WTC11 (cell line): ENCODE results near the gene CEBPG. TPM values are rescaled to one million over a fixed set of nuclear protein-coding genes. Genes with fewer than 3 reads are reported as not detected.

Experiments
- ATAC-seq: fragments of 200-7000 bp; cut with Tn5 transposase; 2 replicates; pipeline ENCODE4 v1.10.0; 2021; ENCODE audit warnings: mild to moderate bottlenecking, moderate library complexity
- CTCF ChIA-PET: fragments of 300-600 bp; sonication (Branson Sonifier 250); formaldehyde crosslinking; loops from one replicate; lab custom pipeline; 2021; ENCODE audit warnings: antibody characterized with exemption; lab: Charles Lee
- POLR2A ChIA-PET: fragments of 350-600 bp; sonication (Branson Sonifier 250); formaldehyde crosslinking; loops from one replicate; lab custom pipeline; 2021; ENCODE audit warnings: antibody characterized with exemption; lab: Charles Lee
- DNase-seq: peaks from one replicate; pipeline ENCODE4 v3.0.0; 2021; ENCODE audit warnings: low spot score
- H3K27ac Mint-ChIP-seq: 2 replicates; pipeline ENCODE4 v1.8.0; 2021; ENCODE audit warnings: mixed read lengths
- H3K27me3 Mint-ChIP-seq: 2 replicates; pipeline ENCODE4 v1.8.0; 2021; ENCODE audit warnings: low read depth, mild to moderate bottlenecking, moderate library complexity, mixed read lengths
- H3K36me3 Mint-ChIP-seq: 2 replicates; pipeline ENCODE4 v1.8.0; 2021; ENCODE audit warnings: mixed read lengths
- H3K4me1 Mint-ChIP-seq: 2 replicates; pipeline ENCODE4 v1.8.0; 2022; ENCODE audit warnings: mixed read lengths
- H3K4me3 Mint-ChIP-seq: 2 replicates; pipeline ENCODE4 v1.8.0; 2021; ENCODE audit warnings: mild to moderate bottlenecking, moderate library complexity, mixed read lengths
- H3K9me3 Mint-ChIP-seq: 2 replicates; pipeline ENCODE4 v1.8.0; 2021; ENCODE audit warnings: mixed read lengths
- CREM ChIP-seq: sonication (generic); formaldehyde crosslinking; IDR thresholded peaks from 2 replicates; pipeline ENCODE4 v1.8.1; 2022; ENCODE audit warnings: mild to moderate bottlenecking, missing genetic modification reagents, moderate library complexity
- ESRRA ChIP-seq: sonication (generic); formaldehyde crosslinking; IDR thresholded peaks from 2 replicates; pipeline ENCODE4 v1.8.1; 2022; ENCODE audit warnings: mild to moderate bottlenecking, missing genetic modification reagents, borderline replicate concordance
- GABPB1 ChIP-seq: sonication (generic); formaldehyde crosslinking; IDR thresholded peaks from 2 replicates; pipeline ENCODE4 v1.8.1; 2023; ENCODE audit warnings: mild to moderate bottlenecking, missing genetic modification reagents
- GTF2I ChIP-seq: fragments of 250-450 bp; sonication (Bioruptor Pico); conservative IDR thresholded peaks from 2 replicates; pipeline ENCODE4 v1.4.0; 2021; ENCODE audit warnings: mild to moderate bottlenecking
- IRF2 ChIP-seq: sonication (generic); formaldehyde crosslinking; IDR thresholded peaks from 2 replicates; pipeline ENCODE4 v1.8.0; 2022; ENCODE audit warnings: low read depth, missing genetic modification reagents, borderline replicate concordance
- JAZF1 ChIP-seq: fragments of 250-450 bp; sonication (Bioruptor Pico); IDR thresholded peaks from 2 replicates; pipeline ENCODE4 v1.9.0; 2021; ENCODE audit warnings: moderate library complexity, mild to moderate bottlenecking, inconsistent platforms
- MXD4 ChIP-seq: fragments of 250-450 bp; sonication (Bioruptor Pico); IDR thresholded peaks from 2 replicates; pipeline ENCODE4 v1.8.0; 2021; ENCODE audit warnings: mild to moderate bottlenecking, moderate library complexity, borderline replicate concordance
- NFE2L1 ChIP-seq: sonication (generic); formaldehyde crosslinking; IDR thresholded peaks from 2 replicates; pipeline ENCODE4 v1.8.1; 2023; ENCODE audit warnings: missing genetic modification reagents
- NFYB ChIP-seq: sonication (generic); formaldehyde crosslinking; conservative IDR thresholded peaks from 2 replicates; pipeline ENCODE4 v1.8.0; 2022; ENCODE audit warnings: low read depth, missing genetic modification reagents
- RORB ChIP-seq: fragments of 250-450 bp; sonication (Bioruptor Pico); IDR thresholded peaks from 2 replicates; pipeline ENCODE4 v1.9.0; 2021; ENCODE audit warnings: mild to moderate bottlenecking
- TP53 ChIP-seq: sonication (generic); formaldehyde crosslinking; IDR thresholded peaks from 2 replicates; pipeline ENCODE4 v1.8.1; 2023; ENCODE audit warnings: mild to moderate bottlenecking, missing genetic modification reagents
- ZBTB21 ChIP-seq: sonication (generic); formaldehyde crosslinking; IDR thresholded peaks from 2 replicates; pipeline ENCODE4 v1.8.1; 2023; ENCODE audit warnings: mild to moderate bottlenecking, missing genetic modification reagents, borderline replicate concordance
- ZNF232 ChIP-seq: sonication (generic); formaldehyde crosslinking; IDR thresholded peaks from 2 replicates; pipeline ENCODE4 v1.8.0; 2022; ENCODE audit warnings: mild to moderate bottlenecking, missing genetic modification reagents
- ZNF263 ChIP-seq: sonication (generic); formaldehyde crosslinking; IDR thresholded peaks from 2 replicates; pipeline ENCODE4 v1.8.1; 2022; ENCODE audit warnings: low read depth, mild to moderate bottlenecking, moderate library complexity, missing genetic modification reagents
- total RNA-seq: library from RNA; stranded (reverse); gene quantifications from 3 replicates; pipeline ENCODE4 v1.2.3, GENCODE V29; 2021
- TF ChIP-seq, protein P1 (sequence below): sonication (generic); formaldehyde crosslinking; IDR thresholded peaks from 2 replicates; pipeline ENCODE4 v1.8.1; 2022; ENCODE audit warnings: low read depth, missing genetic modification reagents, borderline replicate concordance
- TF ChIP-seq, protein P2 (sequence below): sonication (generic); formaldehyde crosslinking; IDR thresholded peaks from 2 replicates; pipeline ENCODE4 v1.8.0; 2023; ENCODE audit warnings: missing genetic modification reagents
- TF ChIP-seq, protein P3 (sequence below): sonication (generic); formaldehyde crosslinking; IDR thresholded peaks from 2 replicates; pipeline ENCODE4 v1.8.1; 2022; ENCODE audit warnings: mild to moderate bottlenecking, moderate library complexity, missing genetic modification reagents
- TF ChIP-seq, protein P4 (sequence below): sonication (generic); formaldehyde crosslinking; IDR thresholded peaks from 2 replicates; pipeline ENCODE4 v1.8.0; 2022; ENCODE audit warnings: mild to moderate bottlenecking, missing genetic modification reagents
- TF ChIP-seq, protein P5 (sequence below): fragments of 200-600 bp; IDR thresholded peaks from 2 replicates; pipeline ENCODE4 v1.8.0; 2022; ENCODE audit warnings: antibody characterized with exemption
- TF ChIP-seq, protein P6 (sequence below): sonication (generic); formaldehyde crosslinking; IDR thresholded peaks from 2 replicates; pipeline ENCODE4 v1.8.0; 2023; ENCODE audit warnings: missing genetic modification reagents, mild to moderate bottlenecking, borderline replicate concordance

The CEBPG gene
- total RNA-seq, 1 experiment from 2014 or later = 33.1 TPM

DNA sequence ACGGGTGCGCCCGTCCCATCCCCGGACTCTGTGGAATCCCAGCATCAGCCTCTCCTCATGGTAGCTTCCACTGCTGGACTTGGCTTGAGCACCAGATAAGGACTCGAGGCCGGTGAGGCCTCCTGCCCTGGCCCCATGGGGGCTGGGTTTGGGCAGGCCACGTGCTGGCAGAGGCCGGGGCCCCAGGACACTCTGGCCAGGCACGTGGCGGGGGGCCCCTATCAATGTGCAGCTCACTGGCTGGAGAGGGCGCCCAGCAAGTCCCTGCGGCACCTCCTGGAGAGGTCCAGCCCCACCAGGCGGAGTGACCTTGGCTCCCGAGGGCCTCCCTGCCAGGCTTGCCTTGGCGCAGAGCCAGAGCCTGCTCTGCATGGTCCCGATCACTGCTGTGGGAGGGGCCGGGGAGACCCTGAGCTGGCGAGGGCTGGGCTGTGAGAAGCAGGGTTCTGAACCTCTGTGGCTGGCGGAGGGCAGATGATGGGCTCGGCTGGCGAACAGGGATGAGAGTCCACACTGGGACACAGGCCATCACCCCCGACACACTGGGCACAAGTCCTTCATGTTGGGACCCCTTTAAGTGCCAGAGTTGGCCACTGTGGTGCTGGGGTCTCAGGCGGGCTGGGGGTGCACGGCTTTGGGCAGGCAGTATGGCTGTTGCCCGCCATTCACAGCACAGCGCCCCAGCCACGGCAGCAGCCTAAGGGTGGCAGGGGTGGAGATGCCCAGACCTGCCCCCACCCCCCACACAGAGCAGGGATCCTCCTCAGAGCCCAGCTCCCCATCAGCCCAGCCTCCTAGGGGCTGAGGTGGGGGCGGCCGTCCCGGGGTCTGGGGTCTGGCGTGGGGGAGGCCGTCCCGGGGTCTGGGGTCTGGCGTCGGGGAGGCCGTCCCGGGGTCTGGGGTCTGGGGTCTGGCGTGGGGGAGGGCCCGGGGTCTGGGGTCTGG lies 19.1 kb downstream of the CEBPG start:
- ATAC-seq = no peak
- DNase-seq = peak; percentile 8
- Mint-ChIP-seq H3K9me3 (no peaks in the 10 kb centered on the region), H3K4me1 (peaks cover 10% of the 10 kb centered on the region), H3K4me3 (no peak overlapping the region), H3K27me3 (no peaks in the 10 kb centered on the region), H3K27ac (no peak overlapping the region), H3K36me3 (no peaks in the 10 kb centered on the region)
- ChIA-PET POLR2A (no interaction called here), CTCF (interaction anchor here (0.5 to 2.3 kb wide), 10 partner anchors 14 to 385 kb away, joined by 3 to 8 read pairs (median 4); partner anchors contain the start of gene CEBPA)
- TF ChIP-seq GABPB1 (peak; percentile 96), ZNF263 (CRISPR knock-in tag) (no peak)
- TF ChIP-seq, protein P1, sequence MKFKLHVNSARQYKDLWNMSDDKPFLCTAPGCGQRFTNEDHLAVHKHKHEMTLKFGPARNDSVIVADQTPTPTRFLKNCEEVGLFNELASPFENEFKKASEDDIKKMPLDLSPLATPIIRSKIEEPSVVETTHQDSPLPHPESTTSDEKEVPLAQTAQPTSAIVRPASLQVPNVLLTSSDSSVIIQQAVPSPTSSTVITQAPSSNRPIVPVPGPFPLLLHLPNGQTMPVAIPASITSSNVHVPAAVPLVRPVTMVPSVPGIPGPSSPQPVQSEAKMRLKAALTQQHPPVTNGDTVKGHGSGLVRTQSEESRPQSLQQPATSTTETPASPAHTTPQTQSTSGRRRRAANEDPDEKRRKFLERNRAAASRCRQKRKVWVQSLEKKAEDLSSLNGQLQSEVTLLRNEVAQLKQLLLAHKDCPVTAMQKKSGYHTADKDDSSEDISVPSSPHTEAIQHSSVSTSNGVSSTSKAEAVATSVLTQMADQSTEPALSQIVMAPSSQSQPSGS (CRISPR knock-in tag) = no peak

DNA sequence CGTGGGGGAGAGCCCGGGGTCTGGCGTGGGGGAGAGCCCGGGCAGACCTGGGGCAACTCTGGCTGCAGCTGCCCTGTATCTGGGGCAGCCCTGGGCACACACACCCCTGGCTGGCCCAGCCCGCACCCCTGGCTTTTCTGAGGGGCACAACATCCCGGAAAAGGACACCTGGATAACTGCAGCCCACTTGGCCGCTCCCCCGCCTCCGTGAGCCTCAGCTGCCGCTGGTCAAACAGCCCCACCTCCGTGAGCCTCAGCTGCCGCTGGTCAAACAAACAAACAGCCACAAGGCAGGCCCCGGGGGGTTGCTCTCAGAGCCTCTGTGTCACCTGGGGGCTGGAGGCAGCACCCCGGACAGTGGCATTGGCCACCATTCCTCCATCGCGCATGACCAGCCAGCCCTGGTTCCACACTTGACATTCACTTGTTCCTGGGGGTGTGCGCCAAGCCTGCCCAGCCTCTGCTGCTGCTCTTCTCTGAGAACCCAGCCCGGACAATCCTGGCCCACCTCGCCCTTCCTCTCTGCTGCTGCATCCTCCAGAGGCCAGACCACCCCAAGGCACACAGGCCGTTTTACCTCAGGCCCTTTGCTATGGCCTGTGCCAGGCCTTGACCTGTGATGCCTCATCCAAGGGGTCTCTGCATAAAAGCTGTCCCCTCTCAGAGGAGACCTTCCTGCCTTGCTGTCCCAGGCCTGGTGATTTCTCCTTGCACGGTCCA lies 19.9 kb downstream of the CEBPG start:
- H3K36me3 Mint-ChIP-seq = no peaks in the 10 kb centered on the region
- no peaks in the 10 kb centered on the region for H3K9me3 Mint-ChIP-seq
- ChIA-PET CTCF (interaction anchor here (1.0 to 2.0 kb wide), 3 partner anchors 13 to 385 kb away, joined by 4 to 7 read pairs (median 5); no protein-coding TSS in a partner anchor), POLR2A (interaction anchor here (1.2 kb wide), 1 partner anchor 12 kb away, joined by 3 read pairs; no protein-coding TSS in a partner anchor)
- no peaks in the 10 kb centered on the region for H3K27me3 Mint-ChIP-seq
- H3K4me1 Mint-ChIP-seq = peaks cover 10% of the 10 kb centered on the region
- peak overlapping the region; percentile 78; the same call in 1 of the 2 replicates for H3K27ac Mint-ChIP-seq
- DNase-seq (peak; percentile 16), ATAC-seq (no peak)
- H3K4me3 Mint-ChIP-seq = no peak overlapping the region
- TF ChIP-seq, protein P2, sequence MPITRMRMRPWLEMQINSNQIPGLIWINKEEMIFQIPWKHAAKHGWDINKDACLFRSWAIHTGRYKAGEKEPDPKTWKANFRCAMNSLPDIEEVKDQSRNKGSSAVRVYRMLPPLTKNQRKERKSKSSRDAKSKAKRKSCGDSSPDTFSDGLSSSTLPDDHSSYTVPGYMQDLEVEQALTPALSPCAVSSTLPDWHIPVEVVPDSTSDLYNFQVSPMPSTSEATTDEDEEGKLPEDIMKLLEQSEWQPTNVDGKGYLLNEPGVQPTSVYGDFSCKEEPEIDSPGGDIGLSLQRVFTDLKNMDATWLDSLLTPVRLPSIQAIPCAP (CRISPR knock-in tag) = no peak
- no peak for TF ChIP-seq NFE2L1 (CRISPR knock-in tag)
- TF ChIP-seq, protein P3, sequence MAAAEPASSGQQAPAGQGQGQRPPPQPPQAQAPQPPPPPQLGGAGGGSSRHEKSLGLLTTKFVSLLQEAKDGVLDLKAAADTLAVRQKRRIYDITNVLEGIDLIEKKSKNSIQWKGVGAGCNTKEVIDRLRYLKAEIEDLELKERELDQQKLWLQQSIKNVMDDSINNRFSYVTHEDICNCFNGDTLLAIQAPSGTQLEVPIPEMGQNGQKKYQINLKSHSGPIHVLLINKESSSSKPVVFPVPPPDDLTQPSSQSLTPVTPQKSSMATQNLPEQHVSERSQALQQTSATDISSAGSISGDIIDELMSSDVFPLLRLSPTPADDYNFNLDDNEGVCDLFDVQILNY (CRISPR knock-in tag) = no peak
- TF ChIP-seq ZBTB21 (CRISPR knock-in tag) = no peak
- no peak for TF ChIP-seq JAZF1 (CRISPR knock-in tag)
- TF ChIP-seq RORB (CRISPR knock-in tag) = no peak
- TF ChIP-seq ZNF232 (CRISPR knock-in tag) = no peak
- TF ChIP-seq ESRRA (CRISPR knock-in tag) = no peak
- TF ChIP-seq NFYB = no peak
- TF ChIP-seq, protein P4, sequence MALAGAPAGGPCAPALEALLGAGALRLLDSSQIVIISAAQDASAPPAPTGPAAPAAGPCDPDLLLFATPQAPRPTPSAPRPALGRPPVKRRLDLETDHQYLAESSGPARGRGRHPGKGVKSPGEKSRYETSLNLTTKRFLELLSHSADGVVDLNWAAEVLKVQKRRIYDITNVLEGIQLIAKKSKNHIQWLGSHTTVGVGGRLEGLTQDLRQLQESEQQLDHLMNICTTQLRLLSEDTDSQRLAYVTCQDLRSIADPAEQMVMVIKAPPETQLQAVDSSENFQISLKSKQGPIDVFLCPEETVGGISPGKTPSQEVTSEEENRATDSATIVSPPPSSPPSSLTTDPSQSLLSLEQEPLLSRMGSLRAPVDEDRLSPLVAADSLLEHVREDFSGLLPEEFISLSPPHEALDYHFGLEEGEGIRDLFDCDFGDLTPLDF (CRISPR knock-in tag) = no peak
- TF ChIP-seq CREM (CRISPR knock-in tag) = no peak
- TF ChIP-seq TP53 (CRISPR knock-in tag) = no peak
- TF ChIP-seq, protein P5, sequence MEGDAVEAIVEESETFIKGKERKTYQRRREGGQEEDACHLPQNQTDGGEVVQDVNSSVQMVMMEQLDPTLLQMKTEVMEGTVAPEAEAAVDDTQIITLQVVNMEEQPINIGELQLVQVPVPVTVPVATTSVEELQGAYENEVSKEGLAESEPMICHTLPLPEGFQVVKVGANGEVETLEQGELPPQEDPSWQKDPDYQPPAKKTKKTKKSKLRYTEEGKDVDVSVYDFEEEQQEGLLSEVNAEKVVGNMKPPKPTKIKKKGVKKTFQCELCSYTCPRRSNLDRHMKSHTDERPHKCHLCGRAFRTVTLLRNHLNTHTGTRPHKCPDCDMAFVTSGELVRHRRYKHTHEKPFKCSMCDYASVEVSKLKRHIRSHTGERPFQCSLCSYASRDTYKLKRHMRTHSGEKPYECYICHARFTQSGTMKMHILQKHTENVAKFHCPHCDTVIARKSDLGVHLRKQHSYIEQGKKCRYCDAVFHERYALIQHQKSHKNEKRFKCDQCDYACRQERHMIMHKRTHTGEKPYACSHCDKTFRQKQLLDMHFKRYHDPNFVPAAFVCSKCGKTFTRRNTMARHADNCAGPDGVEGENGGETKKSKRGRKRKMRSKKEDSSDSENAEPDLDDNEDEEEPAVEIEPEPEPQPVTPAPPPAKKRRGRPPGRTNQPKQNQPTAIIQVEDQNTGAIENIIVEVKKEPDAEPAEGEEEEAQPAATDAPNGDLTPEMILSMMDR = no peak
- TF ChIP-seq, protein P6, sequence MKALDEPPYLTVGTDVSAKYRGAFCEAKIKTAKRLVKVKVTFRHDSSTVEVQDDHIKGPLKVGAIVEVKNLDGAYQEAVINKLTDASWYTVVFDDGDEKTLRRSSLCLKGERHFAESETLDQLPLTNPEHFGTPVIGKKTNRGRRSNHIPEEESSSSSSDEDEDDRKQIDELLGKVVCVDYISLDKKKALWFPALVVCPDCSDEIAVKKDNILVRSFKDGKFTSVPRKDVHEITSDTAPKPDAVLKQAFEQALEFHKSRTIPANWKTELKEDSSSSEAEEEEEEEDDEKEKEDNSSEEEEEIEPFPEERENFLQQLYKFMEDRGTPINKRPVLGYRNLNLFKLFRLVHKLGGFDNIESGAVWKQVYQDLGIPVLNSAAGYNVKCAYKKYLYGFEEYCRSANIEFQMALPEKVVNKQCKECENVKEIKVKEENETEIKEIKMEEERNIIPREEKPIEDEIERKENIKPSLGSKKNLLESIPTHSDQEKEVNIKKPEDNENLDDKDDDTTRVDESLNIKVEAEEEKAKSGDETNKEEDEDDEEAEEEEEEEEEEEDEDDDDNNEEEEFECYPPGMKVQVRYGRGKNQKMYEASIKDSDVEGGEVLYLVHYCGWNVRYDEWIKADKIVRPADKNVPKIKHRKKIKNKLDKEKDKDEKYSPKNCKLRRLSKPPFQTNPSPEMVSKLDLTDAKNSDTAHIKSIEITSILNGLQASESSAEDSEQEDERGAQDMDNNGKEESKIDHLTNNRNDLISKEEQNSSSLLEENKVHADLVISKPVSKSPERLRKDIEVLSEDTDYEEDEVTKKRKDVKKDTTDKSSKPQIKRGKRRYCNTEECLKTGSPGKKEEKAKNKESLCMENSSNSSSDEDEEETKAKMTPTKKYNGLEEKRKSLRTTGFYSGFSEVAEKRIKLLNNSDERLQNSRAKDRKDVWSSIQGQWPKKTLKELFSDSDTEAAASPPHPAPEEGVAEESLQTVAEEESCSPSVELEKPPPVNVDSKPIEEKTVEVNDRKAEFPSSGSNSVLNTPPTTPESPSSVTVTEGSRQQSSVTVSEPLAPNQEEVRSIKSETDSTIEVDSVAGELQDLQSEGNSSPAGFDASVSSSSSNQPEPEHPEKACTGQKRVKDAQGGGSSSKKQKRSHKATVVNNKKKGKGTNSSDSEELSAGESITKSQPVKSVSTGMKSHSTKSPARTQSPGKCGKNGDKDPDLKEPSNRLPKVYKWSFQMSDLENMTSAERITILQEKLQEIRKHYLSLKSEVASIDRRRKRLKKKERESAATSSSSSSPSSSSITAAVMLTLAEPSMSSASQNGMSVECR (CRISPR knock-in tag) = no peak
- TF ChIP-seq GTF2I (CRISPR knock-in tag) = no peak
- no peak for TF ChIP-seq MXD4 (CRISPR knock-in tag)
- no peak for TF ChIP-seq IRF2 (CRISPR knock-in tag)
